Measurements from ENCODE around the gene NT5C2. TPM values are rescaled to one million over a fixed set of nuclear protein-coding genes. Genes with fewer than 3 reads are reported as not detected.

Gene NT5C2
- 10 to 100 TPM; 39.6 to 86.5 (median 50.7) TPM for total RNA-seq

DNA sequence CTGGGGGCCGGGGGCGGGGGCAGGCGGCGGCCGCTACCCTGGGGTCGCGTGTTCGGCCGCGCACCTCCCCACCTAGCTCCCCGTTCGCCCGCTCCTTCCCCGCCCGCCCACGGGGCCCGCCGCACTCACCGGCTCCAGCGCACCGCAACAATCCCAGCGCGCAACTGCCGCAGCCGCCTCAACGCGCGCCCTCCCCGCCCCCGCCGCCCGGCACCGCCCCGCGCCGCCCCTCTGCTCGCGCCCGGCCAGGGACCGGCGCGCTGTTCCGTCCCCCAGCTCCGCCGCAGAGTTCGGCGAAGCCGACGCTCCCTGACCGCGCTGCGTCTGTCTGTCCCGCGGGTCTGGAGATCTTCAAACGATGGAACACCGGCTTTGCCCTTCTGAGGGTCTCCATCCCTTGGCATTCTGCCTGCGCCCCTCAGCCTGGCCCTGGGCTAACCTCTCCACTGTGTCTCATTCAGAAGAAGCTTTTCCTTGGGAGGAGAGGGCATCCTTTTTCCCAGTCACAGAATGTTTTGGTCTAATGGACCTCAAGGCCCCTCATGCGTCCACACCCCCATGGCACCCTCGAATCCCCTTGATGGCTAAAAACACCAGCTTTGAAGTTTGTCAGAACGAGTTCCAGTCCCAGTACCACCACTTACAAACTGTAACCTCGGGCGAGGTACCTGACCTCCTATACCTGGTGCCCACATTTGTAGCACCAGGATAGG, at the start of gene NT5C2:
Gene NT5C2, minus strand, starts transcription at position 166 of the 713 bp plus-strand sequence. CDS start 18,314 bp downstream, outside the sequence.
- DNase-seq: peak; percentile 72 to 88 (median 86)
- Histone ChIP-seq H3K9me3 (no peaks in the 10 kb centered on the region), H3K27me3 (no peaks in the 10 kb centered on the region), H3K4me1 (peaks cover 0 to 25% (median 2%) of the 10 kb centered on the region in 4 donors), H3K4me3 (peak within 1 kb of the TSS; percentile 77 to 100 (median 86)), H3K27ac (peak within 1 kb of the TSS; percentile 92 to 94 (median 94)), H3K36me3 (peaks cover 0 to under 1% (median 0%) of the 10 kb centered on the region in 3 donors)
- TF ChIP-seq, protein P1, sequence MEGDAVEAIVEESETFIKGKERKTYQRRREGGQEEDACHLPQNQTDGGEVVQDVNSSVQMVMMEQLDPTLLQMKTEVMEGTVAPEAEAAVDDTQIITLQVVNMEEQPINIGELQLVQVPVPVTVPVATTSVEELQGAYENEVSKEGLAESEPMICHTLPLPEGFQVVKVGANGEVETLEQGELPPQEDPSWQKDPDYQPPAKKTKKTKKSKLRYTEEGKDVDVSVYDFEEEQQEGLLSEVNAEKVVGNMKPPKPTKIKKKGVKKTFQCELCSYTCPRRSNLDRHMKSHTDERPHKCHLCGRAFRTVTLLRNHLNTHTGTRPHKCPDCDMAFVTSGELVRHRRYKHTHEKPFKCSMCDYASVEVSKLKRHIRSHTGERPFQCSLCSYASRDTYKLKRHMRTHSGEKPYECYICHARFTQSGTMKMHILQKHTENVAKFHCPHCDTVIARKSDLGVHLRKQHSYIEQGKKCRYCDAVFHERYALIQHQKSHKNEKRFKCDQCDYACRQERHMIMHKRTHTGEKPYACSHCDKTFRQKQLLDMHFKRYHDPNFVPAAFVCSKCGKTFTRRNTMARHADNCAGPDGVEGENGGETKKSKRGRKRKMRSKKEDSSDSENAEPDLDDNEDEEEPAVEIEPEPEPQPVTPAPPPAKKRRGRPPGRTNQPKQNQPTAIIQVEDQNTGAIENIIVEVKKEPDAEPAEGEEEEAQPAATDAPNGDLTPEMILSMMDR (IDR thresholded peaks at IDR 0.05): no peak
- TF ChIP-seq POLR2A (IDR thresholded peaks at IDR 0.05): no peak

DNA sequence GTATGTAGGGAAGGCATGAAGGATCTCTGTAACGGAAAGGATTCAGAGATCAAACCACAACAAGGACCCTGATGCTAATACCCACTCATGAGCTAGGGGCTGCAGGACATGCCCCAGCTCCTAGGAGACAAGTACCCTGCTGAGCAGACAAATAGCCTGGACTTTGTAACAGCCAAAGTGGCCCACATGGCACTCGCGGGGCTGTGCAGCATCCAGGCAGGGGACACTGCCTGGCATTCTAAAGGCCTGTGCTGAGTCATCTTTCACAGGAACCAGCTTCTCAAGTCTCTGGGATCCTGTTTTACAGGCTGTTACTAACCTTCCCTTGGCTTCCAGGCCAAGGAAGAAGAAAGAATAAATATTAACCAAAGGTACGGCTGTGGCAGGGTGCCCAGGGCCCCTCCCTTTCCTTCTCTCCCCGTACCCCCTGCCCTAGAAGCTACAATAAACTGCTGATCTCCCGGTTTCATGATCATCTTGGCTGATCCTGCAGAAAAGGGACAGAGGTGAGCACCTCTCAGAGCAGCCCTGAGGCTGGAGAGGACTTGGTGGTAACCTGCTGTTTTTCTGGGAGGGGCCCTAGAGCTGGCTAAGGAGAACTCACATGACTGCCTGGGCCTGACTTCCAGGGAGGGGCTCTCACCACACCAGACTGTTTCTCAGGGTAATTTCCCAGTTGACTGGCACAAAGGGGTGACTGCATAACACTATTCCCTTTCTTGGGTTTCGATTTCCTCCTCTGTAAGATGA, 48.4 kb upstream of the NT5C2 start:
- peak in 1 of 2 donors; percentile 44 for TF ChIP-seq POLR2A (IDR thresholded peaks at IDR 0.05)
- TF ChIP-seq, protein P1 (IDR thresholded peaks at IDR 0.05): no peak
- H3K27me3 ChIP-seq: no peaks in the 10 kb centered on the region
- H3K27ac ChIP-seq: peak overlapping the region in 3 of 4 donors; percentile 67 to 93 (median 89)
- peaks cover 0 to 21% (median 2%) of the 10 kb centered on the region in 4 donors for H3K4me1 ChIP-seq
- H3K4me3 ChIP-seq: peak overlapping the region in 2 of 4 donors; percentile 17 to 30
- H3K36me3 ChIP-seq: no peaks in the 10 kb centered on the region
- no peaks in the 10 kb centered on the region for H3K9me3 ChIP-seq
- peak in 2 of 3 donors; percentile 87 to 88 for DNase-seq

DNA sequence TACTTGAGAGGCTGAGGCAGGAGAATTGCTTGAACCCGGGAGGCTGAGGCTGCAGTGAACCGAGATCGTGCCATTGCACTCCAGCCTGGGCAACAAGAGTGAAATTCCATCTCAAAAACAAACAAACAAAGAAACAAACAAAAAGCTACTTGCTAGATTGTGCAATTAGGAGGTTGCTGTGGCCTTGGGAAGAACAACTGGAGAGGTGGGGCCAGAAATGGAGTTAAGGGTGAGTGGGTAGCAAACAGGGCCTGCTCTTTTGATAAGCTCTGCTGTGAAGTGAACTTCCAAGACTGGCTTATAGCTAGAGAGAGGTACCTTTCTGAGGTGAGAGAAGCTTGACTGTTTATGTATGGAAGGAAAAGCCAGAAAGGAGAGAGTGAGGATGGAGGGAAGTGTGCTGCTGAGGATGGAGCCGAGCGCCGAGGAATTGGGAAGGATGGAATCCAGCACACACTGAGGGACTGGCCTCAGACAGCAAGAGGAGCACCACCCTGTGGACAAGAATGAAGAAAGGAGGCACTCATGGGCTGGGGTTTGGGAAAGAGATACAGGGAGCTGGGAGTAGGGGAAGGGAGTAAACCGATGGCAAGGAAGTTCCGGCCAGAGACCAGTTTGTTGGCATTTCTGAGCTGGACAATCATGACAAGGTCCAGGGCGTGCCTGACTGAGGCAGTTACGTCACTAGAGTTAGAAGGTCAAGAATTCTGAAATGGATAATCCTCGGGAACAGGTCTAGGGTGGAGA, 45.6 kb upstream of the NT5C2 start:
- Histone ChIP-seq H3K4me1 (peaks cover 0 to 21% (median 2%) of the 10 kb centered on the region in 4 donors), H3K9me3 (no peaks in the 10 kb centered on the region), H3K27ac (peak overlapping the region in 3 of 4 donors; percentile 44 to 93 (median 89)), H3K36me3 (no peaks in the 10 kb centered on the region), H3K27me3 (no peaks in the 10 kb centered on the region), H3K4me3 (no peak overlapping the region)
- TF ChIP-seq POLR2A (IDR thresholded peaks at IDR 0.05): peak in 1 of 2 donors; percentile 35
- TF ChIP-seq, protein P1 (IDR thresholded peaks at IDR 0.05): peak in 2 of 6 experiments; percentile 20 to 38
- peak in 2 of 3 donors; percentile 75 to 86 for DNase-seq

DNA sequence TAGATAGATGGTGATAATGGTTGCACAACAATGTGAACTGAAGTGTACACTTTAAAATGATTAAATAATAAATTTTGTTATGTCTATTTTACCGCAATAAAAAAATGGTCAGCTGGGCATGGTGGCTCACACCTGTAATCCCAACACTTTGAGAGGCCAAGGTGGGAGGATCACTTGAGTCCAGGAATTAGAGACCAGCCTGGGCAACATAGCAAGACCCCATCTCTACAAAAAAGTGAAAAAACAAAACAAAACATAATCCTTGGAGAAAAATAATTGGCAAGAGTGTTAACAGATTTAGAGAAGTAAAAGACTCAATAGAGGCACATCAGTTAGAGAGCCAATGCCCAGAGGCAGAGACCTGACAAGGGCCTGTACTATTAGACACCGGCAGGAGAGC, 42.7 kb upstream of the NT5C2 start:
- TF ChIP-seq, protein P1 (IDR thresholded peaks at IDR 0.05): no peak
- no peak for TF ChIP-seq POLR2A (IDR thresholded peaks at IDR 0.05)
- no peaks in the 10 kb centered on the region for H3K36me3 ChIP-seq
- H3K4me1 ChIP-seq: peaks cover 0 to 30% (median 2%) of the 10 kb centered on the region in 4 donors
- no peak for DNase-seq
- no peak overlapping the region for H3K4me3 ChIP-seq
- H3K27me3 ChIP-seq: no peaks in the 10 kb centered on the region
- H3K9me3 ChIP-seq: no peaks in the 10 kb centered on the region
- H3K27ac ChIP-seq: no peak overlapping the region

DNA sequence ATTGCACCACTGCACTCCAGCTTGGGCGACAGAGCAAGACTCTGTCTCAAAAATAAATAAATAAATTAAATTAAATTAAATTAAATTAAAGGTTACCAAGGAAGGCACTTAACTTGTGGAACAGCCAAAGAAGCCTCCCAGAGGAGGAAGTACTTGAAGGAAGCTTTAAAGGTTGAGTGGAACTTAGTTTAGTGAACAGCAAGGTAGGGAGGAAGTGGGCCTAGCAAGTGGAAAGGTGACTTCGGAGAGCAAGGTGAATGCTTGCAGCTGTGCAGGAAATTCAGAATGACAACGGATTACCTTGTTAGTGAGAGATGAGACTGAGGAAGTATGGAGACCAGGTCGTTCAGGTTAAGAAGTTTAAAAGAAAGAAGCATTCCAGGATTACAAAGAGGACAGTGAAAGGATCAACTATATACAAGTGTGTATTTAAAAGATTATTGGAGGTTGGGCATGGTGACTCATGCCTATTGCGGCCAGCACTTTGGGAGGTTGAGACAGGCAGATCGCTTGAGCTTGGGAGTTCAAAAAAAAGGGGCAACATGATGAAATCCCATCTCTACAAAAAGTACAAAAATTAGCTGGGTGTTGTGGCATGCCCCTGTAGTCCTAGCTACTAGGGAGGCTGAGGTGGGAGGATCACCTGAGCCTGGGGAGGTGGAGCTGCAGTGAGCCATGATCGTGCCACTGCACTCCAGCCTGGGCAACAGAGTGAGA, 39.9 kb upstream of the NT5C2 start:
- no peaks in the 10 kb centered on the region for H3K36me3 ChIP-seq
- H3K9me3 ChIP-seq: no peaks in the 10 kb centered on the region
- H3K4me3 ChIP-seq: no peak overlapping the region
- peaks cover 0 to 25% (median 0%) of the 10 kb centered on the region in 4 donors for H3K4me1 ChIP-seq
- H3K27ac ChIP-seq: no peak overlapping the region
- no peak for TF ChIP-seq POLR2A (IDR thresholded peaks at IDR 0.05)
- TF ChIP-seq, protein P1 (IDR thresholded peaks at IDR 0.05): no peak
- no peaks in the 10 kb centered on the region for H3K27me3 ChIP-seq
- no peak for DNase-seq
